Hepatocyte (in vitro differentiated cells): ENCODE measurements around the gene ATP6V1F. TPM values are rescaled to one million over a fixed set of nuclear protein-coding genes. Genes with fewer than 3 reads are reported as not detected.

ENCODE experiments used
- DNase-seq: peaks from one replicate; pipeline ENCODE4 v3.0.0-alpha.2; 2016; ENCODE audit warnings: low spot score
- H2AFZ ChIP-seq: fragments of 200-600 bp; sonication (generic); 2 replicates; pipeline ENCODE4 v1.6.0; 2016; ENCODE audit warnings: antibody characterized with exemption, mild to moderate bottlenecking
- H3K27ac ChIP-seq: fragments of 200-600 bp; sonication (generic); 2 replicates; pipeline ENCODE4 v1.5.1; 2016; ENCODE audit warnings: mild to moderate bottlenecking
- H3K27me3 ChIP-seq: fragments of 200-600 bp; sonication (generic); 2 replicates; pipeline ENCODE4 v1.6.1; 2016
- H3K36me3 ChIP-seq: fragments of 200-600 bp; sonication (generic); replicated peaks from 2 replicates; pipeline ENCODE4 v1.5.1; 2016; ENCODE audit warnings: low read depth; ENCODE audit not compliant: insufficient read depth
- H3K4me1 ChIP-seq: fragments of 200-600 bp; sonication (generic); 2 replicates; pipeline ENCODE4 v1.5.1; 2016; ENCODE audit warnings: mild to moderate bottlenecking, moderate library complexity; ENCODE audit not compliant: insufficient read depth
- H3K4me2 ChIP-seq: fragments of 200-600 bp; sonication (generic); 2 replicates; pipeline ENCODE4 v1.6.0; 2016
- H3K4me3 ChIP-seq: fragments of 200-600 bp; sonication (generic); 2 replicates; pipeline ENCODE4 v1.5.1; 2016; ENCODE audit warnings: mild to moderate bottlenecking
- H3K79me2 ChIP-seq: fragments of 200-600 bp; sonication (generic); 2 replicates; pipeline ENCODE4 v1.6.0; 2017; ENCODE audit warnings: mild to moderate bottlenecking
- H3K9me2 ChIP-seq: fragments of 200-600 bp; sonication (generic); replicated peaks from 2 replicates; pipeline ENCODE4 v1.6.0; 2017; ENCODE audit warnings: mild to moderate bottlenecking; ENCODE audit not compliant: insufficient read depth
- H3K9me3 ChIP-seq: fragments of 200-600 bp; sonication (generic); 2 replicates; pipeline ENCODE4 v1.5.1; 2016; ENCODE audit warnings: low read depth, mild to moderate bottlenecking
- H4K20me1 ChIP-seq: fragments of 200-600 bp; sonication (generic); 2 replicates; pipeline ENCODE4 v1.6.0; 2016; ENCODE audit warnings: mild to moderate bottlenecking; ENCODE audit not compliant: insufficient read depth, poor library complexity, severe bottlenecking
- CTCF ChIP-seq: fragments of 200-600 bp; sonication (generic); IDR thresholded peaks from 2 replicates; pipeline ENCODE4 v1.5.1; 2016; ENCODE audit warnings: antibody characterized with exemption, mild to moderate bottlenecking; ENCODE audit not compliant: poor library complexity
- EZH2 ChIP-seq: fragments of 200-600 bp; sonication (generic); IDR thresholded peaks from 2 replicates; pipeline ENCODE4 v1.6.1; 2016; ENCODE audit warnings: antibody characterized with exemption, mild to moderate bottlenecking, borderline replicate concordance
- EZH2phosphoT487 ChIP-seq: fragments of 200-600 bp; sonication (generic); IDR thresholded peaks from one replicate; pipeline ENCODE4 v1.6.1; 2018; ENCODE audit warnings: antibody characterized with exemption, mild to moderate bottlenecking, low read depth, moderate library complexity; ENCODE audit not compliant: unreplicated experiment, severe bottlenecking
- WGBS: methylation state at CpG from one replicate; pipeline ENCODE4 v1.1.6; 2016; ENCODE audit warnings: low lambda C conversion rate; ENCODE audit errors: missing lambda C conversion rate; 5-methylcytosine and 5-hydroxymethylcytosine counted together
- polyA plus RNA-seq: library from polyadenylated mRNA; unstranded; fragments of >200 nt; fragmentation: Nextera tagmentation; extraction: Ambion mirVana; gene quantifications from 2 replicates; pipeline ENCODE4 v1.2.1, GENCODE V29; 2016
- total RNA-seq: library from RNA; depleted of rRNA; stranded (reverse); fragments of >200 nt; gene quantifications from 2 replicates; pipeline ENCODE4 v1.2.3, GENCODE V29; 2014

The ATP6V1F gene
- total and polyA plus RNA-seq, 2 experiments from 2014 or later, result 184 to 422 TPM

GRCh38 chr7:128879461-128879938 is 16.8 kb downstream of the ATP6V1F start:
- Histone ChIP-seq H4K20me1 (no peaks in the 10 kb centered on the region), H3K4me1 (no peaks in the 10 kb centered on the region), H3K4me2 (no peak overlapping the region), H3K36me3 (no peaks in the 10 kb centered on the region), H3K4me3 (no peak overlapping the region), H2AFZ (no peak overlapping the region), H3K27ac (no peak overlapping the region), H3K9me2 (no peaks in the 10 kb centered on the region), H3K9me3 (no peaks in the 10 kb centered on the region), H3K79me2 (no peaks in the 10 kb centered on the region), H3K27me3 (no peaks in the 10 kb centered on the region)
- DNase-seq, result no peak
- WGBS, result 90% methylated on average over 19 of the region's 19 CpGs
- no peak for TF ChIP-seq EZH2phosphoT487
- no peak for TF ChIP-seq EZH2
- no peak for TF ChIP-seq CTCF

GRCh38 chr7:128879939-128880746 is 17.5 kb downstream of the ATP6V1F start:
- H3K27me3 ChIP-seq, result no peaks in the 10 kb centered on the region
- no peak overlapping the region for H2AFZ ChIP-seq
- H3K79me2 ChIP-seq, result no peaks in the 10 kb centered on the region
- no peak overlapping the region for H3K4me2 ChIP-seq
- 57% methylated on average over 28 of the region's 31 CpGs for WGBS
- no peaks in the 10 kb centered on the region for H3K9me2 ChIP-seq
- H3K4me3 ChIP-seq, result no peak overlapping the region
- no peak overlapping the region for H3K27ac ChIP-seq
- DNase-seq, result peak; percentile 82
- H3K36me3 ChIP-seq, result no peaks in the 10 kb centered on the region
- TF ChIP-seq EZH2, result no peak
- peak; percentile 71 for TF ChIP-seq CTCF
- TF ChIP-seq EZH2phosphoT487, result no peak
- H3K9me3 ChIP-seq, result no peaks in the 10 kb centered on the region
- H3K4me1 ChIP-seq, result no peaks in the 10 kb centered on the region
- no peaks in the 10 kb centered on the region for H4K20me1 ChIP-seq

- Histone ChIP-seq H3K9me3 (no peaks in the 10 kb centered on the region), H3K27me3 (no peaks in the 10 kb centered on the region), H2AFZ (no peak overlapping the region), H4K20me1 (no peaks in the 10 kb centered on the region), H3K79me2 (no peaks in the 10 kb centered on the region), H3K4me3 (no peak overlapping the region), H3K4me2 (no peak overlapping the region), H3K27ac (no peak overlapping the region), H3K36me3 (no peaks in the 10 kb centered on the region), H3K9me2 (no peaks in the 10 kb centered on the region), H3K4me1 (no peaks in the 10 kb centered on the region)
- whole genome bisulfite sequencing, result 90% methylated on average over 11 of the region's 11 CpGs
- no peak for TF ChIP-seq CTCF
- TF ChIP-seq EZH2phosphoT487, result no peak
- no peak for TF ChIP-seq EZH2
- DNase-seq, result no peak
Observed at GRCh38 chr7:128880791-128881457, 18.3 kb downstream of the ATP6V1F start.
